Inflammatory macrophage (primary cell): ENCODE data around the gene CNN3.
A peak's percentile ranks its signal among the peaks of the same experiment; 100 is the strongest.

Experiments used
- DNase-seq, 2 donors: peaks; one replicate each; pipeline ENCODE4 v3.0.0-alpha.2; 2020 to 2022

The CNN3 gene

GRCh38 chr1:94854458-94855306 lies 72.2 kb downstream of the CNN3 start:
- peak; percentile 85 to 88 for DNase-seq

GRCh38 chr1:94852788-94853187 lies 74.1 kb downstream of the CNN3 start:
- no peak for DNase-seq

GRCh38 chr1:94851571-94851970 lies 75.3 kb downstream of the CNN3 start:
- no peak for DNase-seq
